Thyroid gland (tissue), 4 donors: Measurements from ENCODE around the gene PRXL2B.

Experiments used
- POLR2A ChIP-seq, 2 donors: fragments of 450-650 bp; IDR thresholded peaks; one replicate each; pipeline ENCODE4 v1.6.1; 2017; ENCODE audit warnings: antibody characterized with exemption in 2 of 2, mild to moderate bottlenecking in 2 of 2, moderate library complexity in 1 of 2
- TF ChIP-seq, protein P1 (sequence below), 6 experiments: fragments of 200-600 bp in 3 of 6; fragments of 450-650 bp in 3 of 6; sonication (generic) in 3 of 6; IDR thresholded peaks; one replicate each; pipeline ENCODE4 v1.5.1; 2016 to 2019; ENCODE audit warnings: antibody characterized with exemption in 6 of 6, mild to moderate bottlenecking in 2 of 6, inconsistent platforms in 1 of 6, moderate library complexity in 1 of 6

DNA sequence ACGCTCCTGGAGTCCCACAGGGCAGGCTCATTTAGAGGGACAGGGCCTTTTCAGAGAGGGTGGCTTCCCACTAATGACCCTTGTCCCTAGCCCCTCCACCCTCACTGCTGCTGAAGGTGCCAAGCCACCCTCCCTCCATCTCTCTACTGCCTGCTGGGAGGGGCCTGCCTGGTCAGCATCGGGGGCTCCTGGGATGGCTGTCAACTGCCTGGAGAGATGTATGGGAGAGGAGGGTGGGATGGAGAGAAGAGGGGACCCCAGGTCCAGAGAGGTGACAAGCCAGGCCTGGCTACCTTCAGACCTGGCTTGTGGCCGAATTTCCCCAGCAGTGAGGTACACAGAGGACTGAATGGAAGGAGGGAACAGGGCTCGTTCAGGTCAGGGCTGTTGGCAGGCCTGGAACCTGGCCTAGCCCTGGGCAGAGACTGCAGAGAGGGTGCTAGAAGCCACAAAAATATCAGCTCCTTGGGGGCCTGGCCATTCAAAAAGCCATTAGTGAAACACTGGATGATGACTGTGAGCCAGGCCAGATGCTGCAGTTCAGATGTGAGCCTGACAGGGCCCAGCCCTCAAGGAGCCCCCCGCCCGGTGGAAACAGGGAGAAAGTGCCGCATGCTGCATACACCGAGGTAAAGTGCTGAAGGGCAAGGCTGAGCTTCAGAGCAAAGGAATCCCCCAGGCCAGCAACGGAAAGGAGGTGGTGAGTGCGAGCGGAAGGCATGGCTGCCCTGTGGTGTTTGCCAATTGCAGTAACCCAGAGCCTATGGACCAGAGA, 26.2 kb downstream of the PRXL2B start:
- TF ChIP-seq, protein P1, sequence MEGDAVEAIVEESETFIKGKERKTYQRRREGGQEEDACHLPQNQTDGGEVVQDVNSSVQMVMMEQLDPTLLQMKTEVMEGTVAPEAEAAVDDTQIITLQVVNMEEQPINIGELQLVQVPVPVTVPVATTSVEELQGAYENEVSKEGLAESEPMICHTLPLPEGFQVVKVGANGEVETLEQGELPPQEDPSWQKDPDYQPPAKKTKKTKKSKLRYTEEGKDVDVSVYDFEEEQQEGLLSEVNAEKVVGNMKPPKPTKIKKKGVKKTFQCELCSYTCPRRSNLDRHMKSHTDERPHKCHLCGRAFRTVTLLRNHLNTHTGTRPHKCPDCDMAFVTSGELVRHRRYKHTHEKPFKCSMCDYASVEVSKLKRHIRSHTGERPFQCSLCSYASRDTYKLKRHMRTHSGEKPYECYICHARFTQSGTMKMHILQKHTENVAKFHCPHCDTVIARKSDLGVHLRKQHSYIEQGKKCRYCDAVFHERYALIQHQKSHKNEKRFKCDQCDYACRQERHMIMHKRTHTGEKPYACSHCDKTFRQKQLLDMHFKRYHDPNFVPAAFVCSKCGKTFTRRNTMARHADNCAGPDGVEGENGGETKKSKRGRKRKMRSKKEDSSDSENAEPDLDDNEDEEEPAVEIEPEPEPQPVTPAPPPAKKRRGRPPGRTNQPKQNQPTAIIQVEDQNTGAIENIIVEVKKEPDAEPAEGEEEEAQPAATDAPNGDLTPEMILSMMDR (IDR thresholded peaks at IDR 0.05) = no peak
- no peak for TF ChIP-seq POLR2A (IDR thresholded peaks at IDR 0.05)
